ENCODE data around the gene WDR88. TPM values are rescaled to one million over a fixed set of nuclear protein-coding genes. Genes with fewer than 3 reads are reported as not detected.

WDR88 gene
- total and polyA plus RNA-seq, 2 of the 8 experiments (the other 6 are each of a cell fraction or from before 2014, with no cell fraction given), result not detected

- H3K27me3 ChIP-seq (replicated peaks in 1 of 4; ENCODE audit: control insufficient read depth in 3 of 4, extremely low read depth in 1 of 4, insufficient read depth in 3 of 4, low read length in 3 of 4), result no peaks in the 10 kb centered on the region
- no peak overlapping the region for H3K18ac ChIP-seq (ENCODE audit: extremely low read depth, low read length)
- no peak overlapping the region for H3K4me2 ChIP-seq (ENCODE audit: insufficient read depth in 1 of 2, low read depth in 2 of 2, low read length in 2 of 2)
- no peak overlapping the region for H3K56ac ChIP-seq (replicated peaks; ENCODE audit: insufficient read length, low read depth, low read length)
- FAIRE-seq (no peak), DNase-seq (ENCODE audit: low read depth in 1 of 2, low spot score in 2 of 2) (no peak)
- H3K9me3 ChIP-seq (ENCODE audit: insufficient read depth in 2 of 2, low read depth in 1 of 2, low read length in 1 of 2), result no peaks in the 10 kb centered on the region
- no peak overlapping the region for H3K14ac ChIP-seq (ENCODE audit: insufficient read length)
- no peak for TF ChIP-seq SRF (IDR thresholded peaks at IDR 0.05; ENCODE audit: low read depth, low read length)
- no peak for TF ChIP-seq MAX (IDR thresholded peaks at IDR 0.05)
- TF ChIP-seq CBX8 (IDR thresholded peaks at IDR 0.05; ENCODE audit: borderline replicate concordance, low read depth, low read length), result no peak
- no peak for TF ChIP-seq SP1 (IDR thresholded peaks at IDR 0.05; ENCODE audit: low read depth, low read length)
- TF ChIP-seq TAF1 (IDR thresholded peaks at IDR 0.05; ENCODE audit: low read depth, low read length), result no peak
- TF ChIP-seq POLR2AphosphoS5 (IDR thresholded peaks at IDR 0.05; ENCODE audit: low read depth, low read length), result no peak
- no peak for TF ChIP-seq CEBPB (IDR thresholded peaks at IDR 0.05; ENCODE audit: low read depth, low read length)
- no peak for TF ChIP-seq CREB1 (IDR thresholded peaks at IDR 0.05)
- TF ChIP-seq TCF12 (IDR thresholded peaks at IDR 0.05; ENCODE audit: low read depth, low read length), result no peak
- peaks cover 9 to 39% (median 26%) of the 10 kb centered on the region in 4 experiments for H3K36me3 ChIP-seq (ENCODE audit: control insufficient read depth in 2 of 4, insufficient read depth in 4 of 4, low read length in 3 of 4)
- H2BK120ac ChIP-seq (replicated peaks; ENCODE audit: low read depth, low read length), result no peak overlapping the region
- H2BK5ac ChIP-seq (ENCODE audit: low read depth, low read length), result no peak overlapping the region
- CTCF ChIA-PET (ENCODE audit: partially characterized antibody), result interaction anchor here (0.6 to 1.6 kb wide), 2 partner anchors 138 to 533 kb away, joined by 3 to 11 read pairs; no protein-coding TSS in a partner anchor
- H3K27ac ChIP-seq (ENCODE audit: low read depth, low read length), result no peak overlapping the region
- H3K23ac ChIP-seq (ENCODE audit: insufficient read length), result no peak overlapping the region
- no peaks in the 10 kb centered on the region for H3K79me2 ChIP-seq (ENCODE audit: control insufficient read depth in 1 of 2, insufficient read depth in 2 of 2, low read length in 2 of 2)
- no peak overlapping the region for H3K9ac ChIP-seq (replicated peaks in 1 of 4; ENCODE audit: extremely low read depth in 1 of 4, low read depth in 3 of 4, low read length in 3 of 4)
- no peaks in the 10 kb centered on the region for H4K20me1 ChIP-seq (replicated peaks in 1 of 2; ENCODE audit: control insufficient read depth in 1 of 2, insufficient read depth in 2 of 2, low read length in 2 of 2)
- H4K5ac ChIP-seq (ENCODE audit: insufficient read length, low read depth, low read length), result no peak overlapping the region
- WGBS, 2 experiments (ENCODE audit: extremely low coverage in 1 of 2, insufficient coverage in 1 of 2, insufficient read length in 1 of 2, insufficient replicate concordance in 2 of 2, low coverage in 1 of 2, low lambda C conversion rate in 2 of 2, missing lambda C conversion rate in 1 of 2), result 90% methylated on average over 4 of the region's 4 CpGs; no CpG with 5 or more reads in 1 of the 2 experiments
- H2BK20ac ChIP-seq (ENCODE audit: low read length), result no peak overlapping the region
- no peaks in the 10 kb centered on the region for H3K4me1 ChIP-seq (replicated peaks in 1 of 4; ENCODE audit: control insufficient read depth in 3 of 4, insufficient read depth in 4 of 4, low read length in 3 of 4)
- no peak overlapping the region for H4K8ac ChIP-seq (ENCODE audit: extremely low read depth, insufficient read depth, low read length)
- no peak overlapping the region for H3K4ac ChIP-seq (replicated peaks; ENCODE audit: insufficient read length, low read depth, low read length)
- POLR2A ChIA-PET (ENCODE audit: partially characterized antibody), result no interaction called here
- no peak overlapping the region for H4K91ac ChIP-seq (replicated peaks; ENCODE audit: insufficient read length, low read length)
- no peak overlapping the region for H2BK15ac ChIP-seq (ENCODE audit: low read length)
- no peak overlapping the region for H2BK12ac ChIP-seq (ENCODE audit: low read depth, low read length)
- no peak overlapping the region for H2AK5ac ChIP-seq (ENCODE audit: low read depth, low read length)
- H3K79me1 ChIP-seq (ENCODE audit: low read depth, low read length), result no peaks in the 10 kb centered on the region
- H3K23me2 ChIP-seq (ENCODE audit: low read depth, low read length), result peaks cover 2% of the 10 kb centered on the region; the same call in 1 of the 2 replicates
- no peak overlapping the region for H3K4me3 ChIP-seq (ENCODE audit: extremely low read depth in 1 of 4, insufficient read depth in 2 of 4, low read depth in 3 of 4, low read length in 4 of 4)
- no peak overlapping the region for H2AFZ ChIP-seq (ENCODE audit: low read length)
These were observed 17.6 kb upstream of the WDR88 start for GRCh38 chr19:33114312-33114711.

All from H1 (cell line).